GM12878 (cell line): Measurements from ENCODE around the gene UBE2I.

ENCODE experiments used
- CTCF ChIP-seq, 3 experiments: IDR thresholded peaks in 2 of 3; conservative IDR thresholded peaks in 1 of 3; 2 replicates each; pipeline ENCODE4 v1.5.1; 2011; ENCODE audit warnings: low read depth in 3 of 3, low read length in 3 of 3, mild to moderate bottlenecking in 3 of 3, control low read depth in 2 of 3, moderate library complexity in 2 of 3, inconsistent platforms in 1 of 3, mixed read lengths in 1 of 3; ENCODE audit not compliant: control insufficient read depth in 2 of 3, insufficient read depth in 1 of 3; ENCODE audit errors: extremely low read depth in 1 of 3
- FOXM1 ChIP-seq: IDR thresholded peaks from 2 replicates; pipeline ENCODE4 v1.6.1; 2012; ENCODE audit warnings: low read depth, mild to moderate bottlenecking, inconsistent platforms, low read length, moderate library complexity
- ZNF207 ChIP-seq: fragments of 450-650 bp; IDR thresholded peaks from 2 replicates; pipeline ENCODE4 v1.6.1; 2014; ENCODE audit warnings: antibody characterized with exemption, mild to moderate bottlenecking, borderline replicate concordance

- TF ChIP-seq CTCF (IDR thresholded peaks at IDR 0.05 in 2 of 3, conservative IDR thresholded peaks at IDR 0.05 in 1 of 3; ENCODE audit: control insufficient read depth in 2 of 3, extremely low read depth in 1 of 3, insufficient read depth in 1 of 3, low read depth in 3 of 3, low read length in 3 of 3): no peak
- no peak for TF ChIP-seq FOXM1
- TF ChIP-seq ZNF207: no peak
Observed at GRCh38 chr16:1283296-1283695, 26.1 kb upstream of the UBE2I start.
